HG02973 (cell line): ENCODE measurements around the gene SUMF1.

Source experiments
- ATAC-seq: cut with Tn5 transposase; IDR thresholded peaks from one replicate; pipeline ENCODE4 v1.9.1; 2021; ENCODE audit warnings: moderate library complexity; ENCODE audit not compliant: unreplicated experiment

Gene SUMF1

DNA sequence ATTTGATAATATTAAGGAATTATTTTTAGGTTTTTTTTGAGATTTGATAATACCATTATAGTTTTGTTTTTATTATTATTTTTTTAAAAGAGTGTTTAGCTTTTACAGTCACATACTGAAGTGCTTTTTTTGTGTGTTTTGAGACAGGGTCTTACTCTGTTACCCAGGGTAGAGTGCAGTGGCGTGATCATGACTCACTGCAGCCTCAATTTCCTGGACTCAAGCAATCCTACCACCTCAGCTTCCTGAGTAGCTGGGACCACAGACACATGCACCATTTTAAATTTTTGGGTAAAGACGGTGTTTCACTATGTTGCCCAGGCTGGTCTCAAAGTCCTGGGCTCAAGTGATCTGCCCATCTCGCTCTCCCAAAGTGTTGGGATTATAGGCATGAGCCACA, 73.0 kb downstream of the SUMF1 start:
- ATAC-seq, result no peak

DNA sequence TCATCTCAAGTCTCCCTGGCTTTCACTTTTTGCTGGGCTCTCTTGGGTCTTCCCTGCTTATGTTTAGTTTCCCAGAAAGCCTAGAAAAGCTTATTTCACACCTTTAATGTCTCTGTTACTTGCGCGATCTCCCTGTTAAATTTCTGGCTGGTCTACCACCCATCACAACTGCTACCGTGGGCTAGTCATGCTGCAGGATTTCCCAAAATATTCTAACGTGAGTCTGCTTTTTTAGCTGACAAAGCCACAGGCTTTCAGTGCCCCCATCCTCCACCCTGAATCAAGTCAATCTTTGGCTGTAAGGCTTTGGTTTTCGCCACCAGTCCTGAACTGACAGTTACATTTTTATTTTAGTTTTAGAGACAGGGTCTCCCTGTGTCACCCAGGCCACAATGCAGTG, 74.1 kb downstream of the SUMF1 start:
- no peak for ATAC-seq

DNA sequence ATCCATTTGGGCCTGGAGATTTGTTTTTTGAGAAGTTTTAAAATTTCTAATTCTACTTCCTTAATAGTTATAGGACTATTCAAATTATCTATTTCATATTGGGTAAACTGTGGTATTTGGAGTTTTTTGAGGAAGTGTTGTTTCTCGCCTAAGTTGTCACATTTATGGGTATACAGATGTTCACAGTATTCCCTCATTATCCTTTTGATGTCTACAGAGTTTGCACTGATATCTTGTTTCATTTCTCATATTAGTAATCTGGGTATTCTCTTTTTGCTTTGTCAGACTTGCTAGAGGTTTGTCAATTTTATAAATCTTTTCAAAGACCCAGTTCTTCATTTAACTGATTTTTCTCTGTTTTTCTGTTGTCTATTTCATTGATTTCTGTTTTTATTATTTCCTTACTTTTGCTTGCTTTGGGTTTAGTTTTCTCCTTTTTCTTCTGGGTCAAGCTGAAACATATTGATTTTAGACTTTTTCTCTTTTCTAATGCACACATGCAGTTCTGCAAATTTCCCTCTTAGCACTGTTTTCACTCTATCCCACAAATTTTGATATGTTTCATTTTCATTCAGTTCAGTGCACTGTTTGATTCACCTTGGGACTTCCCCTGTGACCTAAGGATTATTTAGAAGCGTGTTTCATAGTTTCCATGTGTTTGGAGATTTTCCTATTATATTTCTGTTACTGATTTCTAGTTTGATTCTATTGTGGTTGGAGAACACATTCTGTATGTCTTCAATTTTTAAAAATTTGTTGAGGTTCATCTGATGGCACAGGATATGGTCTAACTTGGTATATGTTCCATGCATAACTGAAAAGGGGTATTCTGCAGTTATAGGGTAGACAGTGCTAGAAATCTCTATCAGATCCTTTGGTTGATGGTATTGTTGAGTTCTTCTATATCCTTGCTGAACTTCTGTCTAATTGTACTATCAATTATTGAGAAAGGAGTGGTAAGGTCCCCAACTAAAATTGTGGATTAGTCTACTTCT, 79.6 kb downstream of the SUMF1 start:
- peak; percentile 60 for ATAC-seq

DNA sequence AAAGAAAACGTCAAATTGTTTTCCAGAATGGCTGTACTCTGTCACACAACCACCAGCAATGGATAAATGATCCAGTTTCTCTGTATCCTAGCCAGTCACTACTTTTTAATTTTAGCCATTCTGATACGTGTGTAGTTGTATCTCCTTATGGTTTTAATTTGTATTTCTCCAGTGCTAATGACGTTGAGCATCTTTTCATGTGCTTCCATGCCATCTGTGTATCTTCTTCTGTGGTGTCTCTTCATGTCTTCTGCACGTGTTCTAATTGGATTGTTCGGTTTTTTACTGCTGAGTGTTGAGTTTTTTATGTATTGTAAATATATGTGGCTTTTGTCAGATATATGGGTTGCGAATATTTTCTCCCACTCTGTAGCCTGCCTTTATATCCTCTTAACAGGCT, 81.9 kb downstream of the SUMF1 start:
- ATAC-seq, result no peak

DNA sequence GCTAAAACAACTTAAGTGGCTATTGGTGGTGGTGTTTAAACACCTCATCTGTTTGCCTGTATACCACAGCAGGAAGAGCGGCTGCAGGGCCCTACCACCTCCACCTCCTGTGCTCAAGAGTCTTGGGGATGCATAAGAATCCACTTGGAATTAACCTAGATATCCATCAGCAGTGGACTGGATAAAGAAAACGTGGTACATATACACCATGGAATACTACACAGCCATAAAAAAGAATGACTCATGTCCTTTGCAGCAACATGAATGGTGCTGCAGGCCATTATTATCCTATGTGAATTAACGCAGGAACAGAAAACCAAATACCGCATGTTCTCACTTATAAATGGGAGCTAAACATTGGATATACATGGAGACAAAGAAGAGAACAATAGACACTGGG, 87.1 kb downstream of the SUMF1 start:
- no peak for ATAC-seq

DNA sequence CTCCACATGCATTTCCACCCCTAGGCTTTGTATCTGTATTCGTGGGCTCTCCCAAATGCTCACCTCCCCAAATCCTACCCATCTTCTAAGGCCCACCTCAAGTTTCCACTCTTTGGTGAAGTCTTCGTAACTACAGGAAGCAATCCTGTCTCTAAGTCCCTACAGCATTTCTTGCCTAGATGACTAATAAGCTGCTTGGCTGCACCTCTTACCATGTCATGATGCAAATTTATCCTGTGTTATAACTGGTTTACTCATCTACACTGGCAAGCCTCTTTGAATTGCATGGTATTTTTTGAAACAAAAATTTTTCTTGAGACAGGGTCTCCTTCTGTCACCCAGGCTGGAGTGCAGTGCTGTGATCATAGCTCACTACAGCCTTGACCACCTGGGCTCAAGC, 90.6 kb downstream of the SUMF1 start:
- ATAC-seq, result no peak

DNA sequence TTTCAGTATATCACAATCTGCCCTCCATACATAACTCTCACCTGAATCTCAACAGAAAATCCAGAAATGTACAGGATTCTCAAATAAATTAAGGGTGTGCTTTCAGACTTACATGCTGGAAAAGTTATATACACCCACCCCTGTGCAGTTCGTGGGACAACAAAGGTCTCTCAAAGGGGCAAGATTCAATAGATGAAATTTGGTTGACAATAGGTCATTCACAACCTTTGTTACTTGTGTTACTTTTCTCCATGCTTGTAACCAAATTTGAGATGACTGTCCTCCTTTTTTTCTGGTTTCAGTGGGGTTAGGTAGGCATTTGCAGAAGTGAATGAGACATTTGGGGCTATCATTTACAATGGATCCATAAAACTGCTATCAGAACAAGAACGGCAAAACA, 91.2 kb downstream of the SUMF1 start:
- no peak for ATAC-seq

DNA sequence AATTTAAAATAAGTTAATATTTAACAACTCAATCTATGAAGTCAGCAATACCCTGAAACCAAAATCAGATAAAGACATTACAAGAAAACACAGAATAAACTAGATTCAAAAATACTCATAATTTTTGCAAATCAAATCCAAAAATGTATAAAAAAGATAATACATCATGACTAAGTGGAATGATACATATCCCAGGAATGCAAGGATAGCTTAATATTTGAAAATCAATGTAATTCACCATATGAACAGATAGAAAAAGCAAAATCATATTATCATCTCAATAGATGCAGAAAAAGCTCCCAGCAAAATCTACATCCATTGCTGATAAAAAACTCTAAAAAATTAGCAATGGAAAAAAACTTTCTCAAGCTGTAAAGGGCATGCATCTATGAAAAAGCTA, 93.4 kb downstream of the SUMF1 start:
- no peak for ATAC-seq

DNA sequence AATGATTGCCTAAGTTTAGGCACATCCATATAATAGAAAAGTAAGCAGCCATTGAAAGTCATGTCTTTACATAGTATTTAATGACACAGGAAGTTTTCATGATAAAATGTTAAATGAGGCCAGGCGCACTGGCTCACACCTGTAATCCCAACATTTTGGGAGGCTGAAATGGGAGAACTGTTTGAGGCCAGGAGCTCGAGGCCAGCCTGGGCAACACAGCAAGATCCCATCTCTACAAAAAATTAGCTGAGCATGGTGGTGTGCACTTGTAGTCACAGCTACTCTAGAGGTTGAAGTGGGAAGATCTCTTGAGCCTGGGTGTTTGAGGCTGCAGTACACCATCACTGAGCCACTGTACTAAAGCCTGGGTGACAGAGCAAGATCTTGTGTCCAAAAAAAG, 104.5 kb downstream of the SUMF1 start:
- ATAC-seq, result no peak

DNA sequence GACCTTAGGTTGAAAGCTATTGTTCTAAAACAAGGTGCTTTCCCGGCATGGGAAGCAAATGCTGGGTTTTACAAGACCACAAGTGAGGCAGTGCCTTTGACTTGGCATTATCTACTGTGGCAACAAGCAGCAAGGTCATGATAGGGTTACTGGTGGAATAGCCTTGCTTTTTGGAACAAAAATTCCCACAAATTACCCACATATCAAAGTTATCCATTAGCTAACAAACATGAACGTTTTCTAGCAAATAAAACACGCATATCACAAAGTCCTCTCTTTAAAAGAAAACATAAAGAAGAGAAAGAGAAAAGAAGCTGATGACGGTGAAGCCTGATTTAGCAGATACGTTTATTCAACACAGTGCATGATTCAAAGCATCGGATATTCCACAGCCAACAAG, 106.3 kb downstream of the SUMF1 start:
- ATAC-seq, result no peak

DNA sequence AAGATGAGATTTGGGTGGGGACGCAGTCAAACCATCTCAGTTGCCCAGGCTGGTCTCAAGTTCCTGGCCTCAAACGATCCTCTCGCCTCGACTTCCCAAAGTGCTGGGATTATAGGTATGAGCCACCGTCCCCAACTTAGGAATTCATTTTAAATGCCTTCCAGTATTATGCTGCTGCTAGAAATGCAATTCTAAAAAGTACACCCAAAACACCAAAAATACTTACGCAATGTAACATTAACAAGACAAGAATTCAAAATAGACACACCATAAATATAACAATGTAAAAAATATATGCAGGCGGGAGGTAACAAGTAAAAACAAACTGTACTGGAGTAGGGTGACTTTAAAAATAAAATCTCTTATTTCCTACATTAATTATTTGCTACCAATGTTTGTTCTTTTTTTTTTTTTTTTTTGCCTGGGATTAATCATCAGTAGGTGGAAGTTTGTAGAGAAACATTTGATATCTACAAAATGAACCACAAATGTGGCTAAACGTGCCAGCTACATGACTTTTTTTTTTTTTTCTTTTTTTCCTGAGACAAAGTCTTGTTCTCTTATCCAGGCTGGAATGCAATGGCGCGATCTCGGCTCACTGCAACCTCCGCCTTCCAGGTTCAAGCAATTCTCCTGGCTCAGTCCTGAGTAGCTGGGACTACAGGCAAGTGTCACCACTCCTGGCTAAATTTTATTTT, 107.1 kb downstream of the SUMF1 start:
- no peak for ATAC-seq

DNA sequence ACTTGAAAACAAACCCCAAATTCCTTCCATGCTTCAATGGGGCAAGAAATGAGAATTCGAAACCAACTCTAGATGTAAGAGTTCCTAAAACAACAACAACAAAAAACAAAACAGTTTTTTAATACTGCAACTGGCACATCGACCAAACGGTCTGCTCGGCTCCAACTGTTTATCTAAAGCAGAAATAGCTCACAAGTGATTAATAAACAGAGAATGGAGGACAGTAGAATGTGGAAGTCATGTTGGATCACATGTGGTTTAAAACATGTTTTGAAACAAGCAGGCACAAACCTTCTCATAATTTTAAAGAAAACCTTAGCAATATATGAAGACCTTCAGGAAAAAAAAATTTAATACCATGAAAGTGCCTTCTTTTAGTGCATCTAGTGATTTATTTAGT, 108.8 kb downstream of the SUMF1 start:
- ATAC-seq, result no peak

DNA sequence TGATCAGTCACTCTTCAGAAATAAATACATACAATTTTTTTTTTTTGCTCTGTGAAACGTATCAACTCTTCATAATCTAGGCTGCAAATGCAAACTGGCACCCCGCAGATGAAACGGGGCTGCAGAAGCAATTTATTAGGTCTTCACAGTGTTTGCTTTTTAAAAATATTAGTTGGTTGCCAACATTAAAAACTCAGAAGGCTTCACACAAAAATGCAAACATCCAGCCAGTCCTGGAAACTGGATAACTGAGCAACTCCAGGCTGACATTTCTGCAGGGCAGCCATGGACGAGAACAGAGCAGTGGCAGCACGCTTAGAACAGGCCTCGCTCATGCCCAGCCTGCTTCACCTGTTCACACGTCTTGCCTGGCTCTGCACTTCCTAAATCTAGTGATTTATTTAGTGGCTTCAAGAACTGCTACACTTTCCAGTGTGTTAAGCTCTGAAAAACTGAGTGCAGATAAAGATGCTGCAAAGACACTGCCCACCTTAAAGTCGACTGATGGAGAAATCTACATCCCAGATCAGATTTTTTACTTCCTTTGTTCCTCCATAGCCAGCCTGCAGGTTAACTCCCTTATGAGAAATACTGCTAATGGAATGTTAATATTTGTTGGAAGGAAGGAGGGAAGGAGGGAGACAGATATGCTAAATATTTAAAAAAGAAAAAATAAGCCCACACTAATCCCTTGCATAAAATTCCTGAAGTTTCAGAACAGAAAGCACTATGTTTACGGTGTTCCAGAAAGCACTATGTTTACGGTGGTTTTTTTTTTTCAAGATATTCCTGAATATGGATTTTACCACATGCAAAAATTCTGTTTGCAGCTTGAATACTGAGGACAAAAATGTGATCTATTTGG, 110.3 kb downstream of the SUMF1 start:
- no peak for ATAC-seq

DNA sequence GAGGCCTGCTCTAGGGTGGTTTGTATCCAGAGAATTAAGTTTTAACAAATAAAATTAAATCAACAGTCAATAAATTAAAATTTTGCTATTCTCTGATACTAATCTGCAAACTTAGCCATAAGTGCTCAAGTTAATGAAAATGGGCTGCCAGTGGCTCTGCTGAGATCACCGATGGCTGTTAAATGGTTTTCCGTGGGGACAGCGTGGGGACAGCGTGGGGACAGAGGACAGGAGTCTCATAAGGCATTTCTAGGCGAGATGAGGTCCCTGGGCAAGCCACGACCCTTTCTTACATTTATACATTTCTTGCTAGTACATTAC, 110.9 kb downstream of the SUMF1 start:
- no peak for ATAC-seq

DNA sequence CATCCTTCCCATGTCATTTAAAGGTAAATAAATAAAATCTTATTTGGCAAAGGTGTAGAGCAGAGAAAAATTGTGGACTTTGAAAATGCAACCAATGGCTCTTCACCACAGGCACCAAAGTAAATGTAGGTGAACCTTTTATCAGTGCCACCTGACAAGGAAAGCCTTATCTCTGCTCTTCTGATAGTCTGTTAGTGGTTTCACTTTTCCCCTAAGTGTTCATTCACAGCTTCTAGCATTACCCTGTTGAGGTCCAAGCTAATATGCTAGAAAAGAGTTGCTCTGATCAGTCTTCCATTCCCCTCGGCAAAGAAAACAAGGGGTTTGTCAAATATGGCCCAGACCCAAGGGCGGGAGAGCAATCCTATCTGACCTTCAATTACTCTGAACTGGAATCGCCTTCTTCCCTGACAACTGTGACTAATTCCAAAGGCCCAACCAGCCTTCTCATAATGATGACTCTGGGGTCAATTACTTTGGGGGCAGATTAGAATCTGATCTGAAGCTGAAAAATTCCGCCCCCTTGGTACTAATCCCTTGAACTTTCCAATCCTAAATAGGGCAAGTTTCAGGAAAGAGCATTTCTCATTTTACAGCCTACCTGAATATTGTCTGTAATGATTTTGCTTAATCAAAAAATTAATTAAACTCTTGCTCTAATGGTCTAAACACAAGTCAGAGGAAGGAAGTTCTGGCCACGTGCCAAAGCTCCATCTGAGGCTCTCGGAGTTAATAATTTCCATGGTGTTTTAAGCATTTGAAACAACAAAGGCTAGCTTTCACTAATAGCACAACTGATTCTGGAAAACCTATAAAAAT, 111.5 kb downstream of the SUMF1 start:
- ATAC-seq, result no peak

DNA sequence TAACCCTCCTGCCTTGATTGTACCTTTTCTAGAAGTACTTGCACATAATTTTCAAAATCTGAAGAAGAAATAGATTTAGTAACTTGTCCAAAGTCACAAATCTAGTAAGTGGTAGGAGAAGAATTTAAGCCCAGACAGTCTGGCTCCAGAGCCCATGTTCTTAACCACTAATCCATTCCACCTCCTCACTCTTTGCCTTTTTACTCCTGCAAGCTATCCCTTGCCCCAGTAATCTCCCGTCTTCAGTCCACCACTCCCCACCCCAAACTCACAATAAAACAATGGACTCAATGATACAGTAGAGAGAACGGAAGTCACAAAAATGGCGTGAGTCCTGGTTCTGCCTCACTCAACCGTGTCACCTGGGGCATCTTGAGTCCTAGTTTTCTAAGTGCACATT, 115.2 kb downstream of the SUMF1 start:
- no peak for ATAC-seq

DNA sequence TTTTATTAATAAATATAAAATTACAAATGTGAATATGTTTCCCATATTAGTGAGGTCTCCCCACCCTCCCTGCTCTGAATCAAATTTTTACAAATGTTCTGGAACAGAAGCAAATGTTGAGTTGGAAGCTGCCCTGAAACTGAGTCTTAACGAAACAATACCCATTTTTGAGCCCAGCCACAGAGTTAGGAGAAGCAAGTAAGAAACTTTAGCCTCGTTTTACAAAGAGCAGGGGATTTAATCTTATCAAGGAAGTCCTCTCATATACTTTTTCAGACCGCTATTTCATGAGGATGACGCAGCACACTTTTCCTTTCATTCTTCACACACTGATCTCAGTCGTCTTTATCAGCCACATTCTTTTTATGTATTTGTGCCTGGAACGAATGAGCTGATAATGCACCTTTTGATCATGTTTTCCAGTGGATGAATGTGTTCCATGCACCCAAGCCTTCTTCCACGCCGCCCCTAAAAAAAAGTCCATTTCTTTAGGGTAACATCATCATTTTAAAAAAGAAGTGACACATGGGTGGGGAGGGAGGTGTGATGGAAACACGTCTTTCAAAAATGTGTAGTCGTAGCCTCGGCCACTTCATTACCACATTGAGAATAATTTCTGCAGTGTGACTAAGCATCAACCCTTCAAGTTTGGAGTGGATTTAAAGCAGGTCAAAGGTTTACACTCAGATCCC, 115.8 kb downstream of the SUMF1 start:
- peak; percentile 42 for ATAC-seq

DNA sequence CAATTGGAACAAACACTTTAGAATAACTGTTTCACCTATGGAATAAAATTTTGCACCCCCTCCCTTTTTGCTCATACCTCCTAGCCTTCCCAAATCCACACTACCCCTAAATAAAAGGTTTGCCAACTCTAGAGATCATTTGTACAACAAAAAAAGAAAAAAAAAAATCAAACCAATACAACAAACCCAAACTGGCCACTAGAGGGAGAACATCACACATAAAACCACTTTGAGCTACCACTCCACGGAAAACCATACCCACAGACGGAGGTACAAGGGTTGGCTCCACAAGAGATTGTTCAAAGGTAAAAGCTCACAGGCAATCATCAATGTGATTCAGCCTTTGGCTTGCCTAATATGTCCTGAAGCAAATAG, 116.3 kb downstream of the SUMF1 start:
- peak; percentile 79 for ATAC-seq

DNA sequence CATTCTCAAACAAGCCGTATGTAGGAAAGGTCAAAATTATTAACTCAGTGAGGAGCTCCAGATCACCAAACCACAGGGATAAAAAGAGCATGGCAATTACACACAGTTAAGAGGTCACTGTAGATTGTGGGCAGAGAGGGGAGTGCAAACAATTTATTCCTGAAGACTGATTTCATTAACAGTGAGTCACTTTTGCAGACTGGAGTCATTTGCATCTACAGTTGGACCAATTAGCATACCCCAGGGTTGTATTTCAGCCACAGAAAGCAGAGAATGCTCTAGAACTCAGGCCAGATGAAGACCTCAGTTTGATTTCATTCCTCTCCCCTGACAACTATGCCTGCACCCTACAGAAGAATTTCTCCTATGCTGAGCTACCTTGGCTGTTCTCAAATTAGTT, 123.8 kb downstream of the SUMF1 start:
- ATAC-seq, result no peak

DNA sequence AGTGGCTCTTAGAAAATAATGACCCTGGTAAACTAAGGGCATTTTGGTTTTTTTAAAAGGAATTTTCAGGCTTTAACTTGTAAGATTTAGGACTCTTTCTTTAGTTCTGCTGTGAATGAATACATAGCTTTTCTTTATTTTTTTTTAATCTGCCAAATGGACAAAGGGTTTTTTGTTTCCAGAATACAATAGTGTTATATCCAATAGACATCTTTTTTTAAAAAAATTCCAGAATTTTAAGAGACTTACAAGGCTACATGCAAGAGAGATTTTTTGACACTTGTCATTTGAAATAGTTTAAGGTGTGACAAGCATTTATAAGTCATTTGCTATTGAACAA, 125.8 kb downstream of the SUMF1 start:
- no peak for ATAC-seq
